ENCODE measurements around the gene ANKMY2.

DNA sequence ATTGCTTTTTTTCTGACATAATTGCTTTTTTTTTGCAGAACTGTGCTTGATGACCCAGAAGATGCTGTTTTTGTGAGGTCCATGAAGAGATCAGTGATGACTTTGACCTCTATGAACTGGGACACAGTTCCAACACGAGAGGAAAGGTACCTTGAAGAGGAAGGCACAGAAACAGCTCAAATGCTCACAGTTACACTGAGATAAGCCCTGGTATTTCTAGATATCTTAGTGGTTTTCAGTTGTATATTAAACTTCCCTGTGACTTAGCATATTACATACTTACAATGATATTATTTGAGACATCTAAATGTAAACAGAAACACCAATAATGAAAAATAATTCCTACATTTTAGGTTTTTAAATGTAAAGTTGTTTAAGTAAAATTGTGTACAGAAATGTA is 64.3 kb downstream of the ANKMY2 start:
- TF ChIP-seq, protein P1, sequence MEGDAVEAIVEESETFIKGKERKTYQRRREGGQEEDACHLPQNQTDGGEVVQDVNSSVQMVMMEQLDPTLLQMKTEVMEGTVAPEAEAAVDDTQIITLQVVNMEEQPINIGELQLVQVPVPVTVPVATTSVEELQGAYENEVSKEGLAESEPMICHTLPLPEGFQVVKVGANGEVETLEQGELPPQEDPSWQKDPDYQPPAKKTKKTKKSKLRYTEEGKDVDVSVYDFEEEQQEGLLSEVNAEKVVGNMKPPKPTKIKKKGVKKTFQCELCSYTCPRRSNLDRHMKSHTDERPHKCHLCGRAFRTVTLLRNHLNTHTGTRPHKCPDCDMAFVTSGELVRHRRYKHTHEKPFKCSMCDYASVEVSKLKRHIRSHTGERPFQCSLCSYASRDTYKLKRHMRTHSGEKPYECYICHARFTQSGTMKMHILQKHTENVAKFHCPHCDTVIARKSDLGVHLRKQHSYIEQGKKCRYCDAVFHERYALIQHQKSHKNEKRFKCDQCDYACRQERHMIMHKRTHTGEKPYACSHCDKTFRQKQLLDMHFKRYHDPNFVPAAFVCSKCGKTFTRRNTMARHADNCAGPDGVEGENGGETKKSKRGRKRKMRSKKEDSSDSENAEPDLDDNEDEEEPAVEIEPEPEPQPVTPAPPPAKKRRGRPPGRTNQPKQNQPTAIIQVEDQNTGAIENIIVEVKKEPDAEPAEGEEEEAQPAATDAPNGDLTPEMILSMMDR (IDR thresholded peaks at IDR 0.05): no peak
- TF ChIP-seq POLR2A (IDR thresholded peaks at IDR 0.05): no peak

Data from right lobe of liver (tissue), 4 donors.